ENCODE data around the gene CCDC89.

Gene CCDC89

DNA sequence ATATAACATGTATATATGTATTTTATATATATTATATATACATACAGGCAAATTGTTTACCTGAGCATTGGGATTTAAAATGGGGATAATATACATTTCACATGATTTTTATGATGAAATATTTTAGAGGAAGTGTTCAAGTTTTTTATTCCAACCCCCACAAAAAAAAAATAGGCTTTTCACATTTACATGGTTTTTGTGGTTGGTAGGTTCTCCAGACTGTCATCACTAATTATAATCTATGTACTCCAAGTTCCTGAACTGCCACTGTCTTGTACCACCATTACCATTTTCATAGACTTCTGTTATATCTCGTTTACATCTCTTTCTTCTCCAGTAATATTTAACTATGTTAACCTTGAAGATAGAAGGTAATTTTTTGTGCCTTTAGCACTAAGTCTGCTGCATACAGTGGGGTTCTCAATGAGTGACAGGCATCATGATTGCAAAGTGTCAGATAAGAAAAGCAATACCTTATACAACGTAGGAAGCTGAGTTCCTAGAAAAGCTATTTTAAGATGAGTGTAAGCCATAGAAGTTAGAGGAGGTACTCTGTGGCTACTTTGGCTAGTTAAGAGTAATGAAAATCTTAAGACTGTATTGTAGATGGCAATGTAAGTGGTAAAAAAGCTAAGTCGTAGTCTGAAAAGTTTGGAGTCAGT is 33.1 kb downstream of the CCDC89 start:
- no peak for DNase-seq (ENCODE audit: low read depth)

GRCh38 chr11:85651118-85651517 is 34.9 kb downstream of the CCDC89 start:
- DNase-seq (ENCODE audit: low read depth): no peak

- DNase-seq (ENCODE audit: low read depth): peak; percentile 89
Observed at GRCh38 chr11:85647604-85648299, 38.2 kb downstream of the CCDC89 start, which contains the start of gene TMEM126A. Gene TMEM126A (plus strand): TSS chr11:85647967. CDS start chr11:85650256, 2,289 bp downstream.

GRCh38 chr11:85647078-85647477 is 38.9 kb downstream of the CCDC89 start:
- no peak for DNase-seq (ENCODE audit: low read depth)

DNA sequence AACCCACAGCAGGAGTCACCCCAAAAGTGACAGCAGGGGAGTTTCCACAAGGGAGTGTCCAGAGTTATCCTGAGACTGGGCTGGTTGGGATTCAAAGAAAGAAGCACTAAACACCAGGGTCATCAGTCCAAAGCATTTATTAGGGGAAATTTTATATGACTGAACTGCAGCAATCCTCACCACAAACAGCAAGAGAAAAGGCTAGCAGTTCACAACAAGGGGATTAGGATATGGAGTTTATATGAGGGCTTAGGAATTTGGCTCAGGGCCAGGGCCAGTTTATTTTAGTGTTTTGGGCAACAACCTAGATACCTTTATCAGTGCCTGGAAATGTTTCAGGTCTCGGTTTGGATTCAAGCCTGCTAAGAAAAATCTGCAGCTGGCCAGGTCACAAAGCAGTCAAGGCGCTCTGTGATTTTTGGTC is 42.8 kb downstream of the CCDC89 start:
- DNase-seq (ENCODE audit: low read depth): no peak

- no peak for DNase-seq (ENCODE audit: low read depth)
Observed at GRCh38 chr11:85634747-85635146, 51.2 kb downstream of the CCDC89 start.
